Ascending aorta (tissue), 2 donors: ENCODE measurements around the gene PACRG. TPM values are rescaled to one million over a fixed set of nuclear protein-coding genes. Genes with fewer than 3 reads are reported as not detected.

Experiments
- DNase-seq, 2 donors: peaks; one replicate each; pipeline ENCODE4 v3.0.0-alpha.2; 2019; ENCODE audit warnings: low spot score in 2 of 2
- H3K27ac ChIP-seq, 2 donors: fragments of 200-600 bp; sonication (generic); one replicate each; pipeline ENCODE4 v1.5.1; 2016 to 2017; ENCODE audit warnings: mild to moderate bottlenecking in 1 of 2
- H3K27me3 ChIP-seq: fragments of 200-600 bp; sonication (generic); one replicate; pipeline ENCODE4 v1.5.1; 2017
- H3K36me3 ChIP-seq, 2 donors: fragments of 200-600 bp; sonication (generic); one replicate each; pipeline ENCODE4 v1.5.1; 2016
- H3K4me1 ChIP-seq, 2 donors: fragments of 200-600 bp; sonication (generic); one replicate each; pipeline ENCODE4 v1.5.1; 2016 to 2017; ENCODE audit warnings: mild to moderate bottlenecking in 1 of 2
- H3K4me3 ChIP-seq, 2 donors: fragments of 200-600 bp; sonication (generic); one replicate each; pipeline ENCODE4 v1.5.1; 2016 to 2017; ENCODE audit warnings: mild to moderate bottlenecking in 1 of 2
- H3K9me3 ChIP-seq, 2 donors: fragments of 200-600 bp; sonication (generic); one replicate each; pipeline ENCODE4 v1.5.1; 2016
- intact Hi-C: fragments of 100-400 bp; cut with DNase I; formaldehyde crosslinking; loops from one replicate; pipeline ENCODE4 v1.15.1; 2023
- total RNA-seq: library from RNA; depleted of rRNA; stranded (reverse); fragments of >200 nt; gene quantifications from one replicate; pipeline ENCODE4 v1.1.0, GENCODE V29; 2016
- TF ChIP-seq, protein P1 (sequence below), 3 experiments: fragments of 200-600 bp in 2 of 3; fragments of 450-650 bp in 1 of 3; sonication (generic) in 2 of 3; IDR thresholded peaks; one replicate each; pipeline ENCODE4 v1.5.1; 2016 to 2019; ENCODE audit warnings: antibody characterized with exemption in 3 of 3, mild to moderate bottlenecking in 1 of 3, moderate library complexity in 1 of 3

Gene PACRG
- total RNA-seq, 1 donor from 2014 or later: not detected

DNA sequence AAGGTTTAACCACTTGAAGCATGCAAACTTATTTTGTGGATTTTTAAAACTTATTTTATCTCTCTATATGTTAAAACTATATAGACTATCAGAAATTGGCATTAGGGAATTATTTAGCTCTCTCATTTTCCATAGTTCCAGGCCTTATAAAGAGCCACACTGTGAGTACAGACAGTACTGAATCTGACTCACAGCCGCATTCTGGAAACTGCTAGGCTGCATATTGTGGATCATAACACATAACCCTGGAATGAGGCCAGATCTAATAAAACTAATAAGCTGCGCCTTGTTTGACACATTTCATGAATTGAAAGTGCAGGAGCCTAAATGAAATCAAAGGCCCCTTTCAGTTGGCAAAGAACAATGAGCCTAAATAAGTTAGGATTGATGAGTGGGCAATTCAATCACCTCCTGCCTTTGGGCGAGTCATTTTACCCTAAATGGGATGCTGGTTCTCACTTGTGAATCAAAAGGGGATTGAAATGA lies 308.4 kb downstream of the PACRG start:
- intact Hi-C loops: no loop called here
- no peak overlapping the region for H3K27ac ChIP-seq
- TF ChIP-seq, protein P1, sequence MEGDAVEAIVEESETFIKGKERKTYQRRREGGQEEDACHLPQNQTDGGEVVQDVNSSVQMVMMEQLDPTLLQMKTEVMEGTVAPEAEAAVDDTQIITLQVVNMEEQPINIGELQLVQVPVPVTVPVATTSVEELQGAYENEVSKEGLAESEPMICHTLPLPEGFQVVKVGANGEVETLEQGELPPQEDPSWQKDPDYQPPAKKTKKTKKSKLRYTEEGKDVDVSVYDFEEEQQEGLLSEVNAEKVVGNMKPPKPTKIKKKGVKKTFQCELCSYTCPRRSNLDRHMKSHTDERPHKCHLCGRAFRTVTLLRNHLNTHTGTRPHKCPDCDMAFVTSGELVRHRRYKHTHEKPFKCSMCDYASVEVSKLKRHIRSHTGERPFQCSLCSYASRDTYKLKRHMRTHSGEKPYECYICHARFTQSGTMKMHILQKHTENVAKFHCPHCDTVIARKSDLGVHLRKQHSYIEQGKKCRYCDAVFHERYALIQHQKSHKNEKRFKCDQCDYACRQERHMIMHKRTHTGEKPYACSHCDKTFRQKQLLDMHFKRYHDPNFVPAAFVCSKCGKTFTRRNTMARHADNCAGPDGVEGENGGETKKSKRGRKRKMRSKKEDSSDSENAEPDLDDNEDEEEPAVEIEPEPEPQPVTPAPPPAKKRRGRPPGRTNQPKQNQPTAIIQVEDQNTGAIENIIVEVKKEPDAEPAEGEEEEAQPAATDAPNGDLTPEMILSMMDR (IDR thresholded peaks at IDR 0.05): no peak

DNA sequence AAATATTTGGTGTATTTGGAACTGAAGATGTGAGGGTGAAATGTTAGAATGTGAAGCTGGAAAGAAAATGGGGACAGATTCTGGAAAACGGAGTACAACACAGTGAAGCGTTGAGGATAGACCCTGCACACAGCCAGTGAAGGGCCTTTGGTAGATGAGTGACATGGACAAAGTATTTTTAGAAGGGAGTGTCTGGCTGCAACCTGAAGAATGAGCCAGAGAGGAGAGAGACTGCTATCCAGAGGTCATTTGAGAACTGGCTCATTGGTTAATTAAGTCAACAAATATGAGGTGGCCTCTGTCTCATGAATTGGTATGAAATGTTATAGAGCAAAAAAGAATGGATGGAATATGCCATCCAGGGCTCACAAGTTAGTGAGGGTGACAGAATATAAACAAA lies 310.5 kb downstream of the PACRG start:
- TF ChIP-seq, protein P1 (IDR thresholded peaks at IDR 0.05): no peak
- intact Hi-C loops: no loop called here

More for the DNA sequence above, 308.4 kb downstream of the PACRG start:
- Histone ChIP-seq H3K27me3 (no peaks in the 10 kb centered on the region), H3K4me3 (no peak overlapping the region), H3K4me1 (no peaks in the 10 kb centered on the region), H3K9me3 (no peaks in the 10 kb centered on the region), H3K36me3 (no peaks in the 10 kb centered on the region)
- no peak for DNase-seq

DNA sequence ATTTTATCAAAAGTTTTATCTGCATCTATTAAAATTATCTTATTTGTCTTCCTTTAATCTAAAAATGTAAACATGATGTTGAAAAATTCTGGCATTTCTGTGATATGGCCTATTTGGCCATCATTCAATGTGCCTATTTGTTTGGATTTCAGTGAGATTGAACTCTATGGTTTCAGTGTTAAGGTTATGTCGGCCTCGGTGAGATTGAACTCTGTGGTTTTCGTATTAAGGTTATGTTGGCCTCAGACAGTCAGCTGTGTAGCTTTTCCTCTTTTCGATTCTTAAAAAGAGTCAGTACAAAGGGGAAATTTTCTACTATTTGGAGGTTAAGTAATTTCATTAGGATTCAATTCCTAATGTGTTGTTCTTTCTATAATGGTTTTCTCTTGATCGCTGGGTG lies 320.6 kb downstream of the PACRG start:
- H3K4me3 ChIP-seq: no peak overlapping the region
- H3K27ac ChIP-seq: no peak overlapping the region
- no peaks in the 10 kb centered on the region for H3K27me3 ChIP-seq
- TF ChIP-seq, protein P1 (IDR thresholded peaks at IDR 0.05): no peak
- no peaks in the 10 kb centered on the region for H3K9me3 ChIP-seq
- intact Hi-C loops: no loop called here
- DNase-seq: no peak
- no peaks in the 10 kb centered on the region for H3K4me1 ChIP-seq
- no peaks in the 10 kb centered on the region for H3K36me3 ChIP-seq

More for the DNA sequence above, 310.5 kb downstream of the PACRG start:
- H3K27ac ChIP-seq: no peak overlapping the region
- no peaks in the 10 kb centered on the region for H3K9me3 ChIP-seq
- H3K27me3 ChIP-seq: no peaks in the 10 kb centered on the region
- no peaks in the 10 kb centered on the region for H3K4me1 ChIP-seq
- no peak for DNase-seq
- H3K4me3 ChIP-seq: no peak overlapping the region
- H3K36me3 ChIP-seq: no peaks in the 10 kb centered on the region

DNA sequence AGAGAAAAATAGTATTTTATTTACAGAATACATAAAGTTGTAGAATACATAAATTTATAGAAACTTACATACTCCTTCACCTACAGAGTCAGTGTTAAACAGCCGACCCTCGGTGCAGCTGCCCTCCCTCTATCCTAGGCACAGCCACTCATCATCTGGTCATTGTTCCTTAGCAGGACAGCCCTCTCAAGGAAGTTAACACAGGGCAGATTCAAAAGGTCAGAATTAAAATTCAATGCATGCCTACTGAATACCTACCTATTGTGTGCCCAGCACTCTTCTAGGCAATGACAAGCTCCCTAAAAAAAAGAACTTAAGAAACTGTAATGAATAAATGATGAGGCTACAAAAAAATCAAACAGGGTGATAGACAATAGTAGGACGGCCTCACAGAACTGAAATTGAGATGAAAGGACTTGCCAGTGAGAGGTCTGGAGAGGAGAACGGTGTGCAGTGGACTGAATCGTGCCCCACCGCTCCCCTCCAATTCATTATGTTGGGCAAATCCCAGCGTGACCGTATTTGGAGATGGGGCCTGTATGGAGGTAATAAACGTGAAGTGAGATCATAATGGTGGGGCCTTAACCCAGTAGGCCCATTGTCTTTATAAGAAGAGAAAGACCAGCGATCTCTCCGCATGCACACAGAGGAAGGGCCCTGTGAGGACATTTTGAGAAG lies 326.0 kb downstream of the PACRG start:
- no peak overlapping the region for H3K27ac ChIP-seq
- H3K27me3 ChIP-seq: no peaks in the 10 kb centered on the region
- no peak overlapping the region for H3K4me3 ChIP-seq
- TF ChIP-seq, protein P1 (IDR thresholded peaks at IDR 0.05): no peak
- no peaks in the 10 kb centered on the region for H3K9me3 ChIP-seq
- no peak for DNase-seq
- no peaks in the 10 kb centered on the region for H3K4me1 ChIP-seq
- H3K36me3 ChIP-seq: no peaks in the 10 kb centered on the region
- intact Hi-C loops: no loop called here

DNA sequence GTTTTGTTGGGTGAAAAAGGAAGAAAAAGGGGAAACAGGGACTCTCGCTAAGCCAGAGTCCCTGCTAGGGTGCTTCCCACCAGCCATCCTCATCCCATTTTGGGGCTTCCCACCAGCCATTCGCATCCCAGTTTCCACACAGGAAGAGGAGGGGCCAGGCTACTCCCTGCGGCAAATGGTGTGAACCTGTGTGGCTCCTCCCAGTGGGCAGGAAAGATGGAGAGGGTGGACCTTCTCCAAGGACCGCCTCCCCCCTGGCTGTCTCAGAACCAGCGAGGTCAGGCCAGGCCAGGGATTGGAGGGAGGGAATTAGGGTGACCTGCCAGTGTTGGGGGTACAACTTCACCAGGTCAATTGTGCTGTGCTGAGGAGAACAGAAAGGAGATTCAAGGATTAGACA lies 326.9 kb downstream of the PACRG start:
- no peaks in the 10 kb centered on the region for H3K36me3 ChIP-seq
- TF ChIP-seq, protein P1 (IDR thresholded peaks at IDR 0.05): no peak
- H3K27ac ChIP-seq: no peak overlapping the region
- H3K4me3 ChIP-seq: no peak overlapping the region
- intact Hi-C loops: no loop called here
- DNase-seq: no peak
- no peaks in the 10 kb centered on the region for H3K4me1 ChIP-seq
- no peaks in the 10 kb centered on the region for H3K27me3 ChIP-seq
- H3K9me3 ChIP-seq: no peaks in the 10 kb centered on the region
